ENCODE measurements around the gene ZNF24. TPM values are rescaled to one million over a fixed set of nuclear protein-coding genes. Genes with fewer than 3 reads are reported as not detected.

Gene ZNF24
- total RNA-seq, 4 donors from 2014 or later = 39.5 to 67.1 (median 43.4) TPM

- no peak overlapping the region for H3K27ac ChIP-seq
- H3K4me1 ChIP-seq = no peaks in the 10 kb centered on the region
- WGBS, 2 donors (ENCODE audit: low coverage in 1 of 2) = 64 to 85% methylated on average over 2 of the region's 2 CpGs
- TF ChIP-seq, protein P1, sequence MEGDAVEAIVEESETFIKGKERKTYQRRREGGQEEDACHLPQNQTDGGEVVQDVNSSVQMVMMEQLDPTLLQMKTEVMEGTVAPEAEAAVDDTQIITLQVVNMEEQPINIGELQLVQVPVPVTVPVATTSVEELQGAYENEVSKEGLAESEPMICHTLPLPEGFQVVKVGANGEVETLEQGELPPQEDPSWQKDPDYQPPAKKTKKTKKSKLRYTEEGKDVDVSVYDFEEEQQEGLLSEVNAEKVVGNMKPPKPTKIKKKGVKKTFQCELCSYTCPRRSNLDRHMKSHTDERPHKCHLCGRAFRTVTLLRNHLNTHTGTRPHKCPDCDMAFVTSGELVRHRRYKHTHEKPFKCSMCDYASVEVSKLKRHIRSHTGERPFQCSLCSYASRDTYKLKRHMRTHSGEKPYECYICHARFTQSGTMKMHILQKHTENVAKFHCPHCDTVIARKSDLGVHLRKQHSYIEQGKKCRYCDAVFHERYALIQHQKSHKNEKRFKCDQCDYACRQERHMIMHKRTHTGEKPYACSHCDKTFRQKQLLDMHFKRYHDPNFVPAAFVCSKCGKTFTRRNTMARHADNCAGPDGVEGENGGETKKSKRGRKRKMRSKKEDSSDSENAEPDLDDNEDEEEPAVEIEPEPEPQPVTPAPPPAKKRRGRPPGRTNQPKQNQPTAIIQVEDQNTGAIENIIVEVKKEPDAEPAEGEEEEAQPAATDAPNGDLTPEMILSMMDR (IDR thresholded peaks at IDR 0.05) = no peak
- TF ChIP-seq EP300 (IDR thresholded peaks at IDR 0.05) = no peak
- no peak for TF ChIP-seq POLR2A (IDR thresholded peaks at IDR 0.05)
- TF ChIP-seq POLR2AphosphoS5 (IDR thresholded peaks at IDR 0.05) = no peak
- H3K36me3 ChIP-seq = no peaks in the 10 kb centered on the region
- ATAC-seq = no peak
- no peaks in the 10 kb centered on the region for H3K27me3 ChIP-seq
- no peak overlapping the region for H3K4me3 ChIP-seq
- H3K9me3 ChIP-seq = no peaks in the 10 kb centered on the region
Observed at GRCh38 chr18:35361570-35362321, 17.5 kb upstream of the ZNF24 start.

- Histone ChIP-seq H3K4me1 (peaks cover 0 to 9% (median 0%) of the 10 kb centered on the region in 3 donors), H3K27ac (peak overlapping the region in 2 of 4 donors; percentile 42 to 59), H3K4me3 (peak overlapping the region; percentile 8 to 19), H3K9me3 (peaks cover 0 to 15% (median 0%) of the 10 kb centered on the region in 3 donors), H3K36me3 (no peaks in the 10 kb centered on the region), H3K27me3 (no peaks in the 10 kb centered on the region)
- ATAC-seq = peak; percentile 93
- whole genome bisulfite sequencing, 2 donors (ENCODE audit: low coverage in 1 of 2) = 0 to 32% methylated on average over 1 to 2 of the region's 4 CpGs
- TF ChIP-seq, protein P1 (IDR thresholded peaks at IDR 0.05) = peak; percentile 21 to 79 (median 69)
- no peak for TF ChIP-seq EP300 (IDR thresholded peaks at IDR 0.05)
Observed at GRCh38 chr18:35355140-35355618, 11.0 kb upstream of the ZNF24 start.

GRCh38 chr18:35352778-35353177, 8.6 kb upstream of the ZNF24 start:
- TF ChIP-seq, protein P1 (IDR thresholded peaks at IDR 0.05) = no peak
- TF ChIP-seq POLR2A (IDR thresholded peaks at IDR 0.05) (no peak), POLR2AphosphoS5 (IDR thresholded peaks at IDR 0.05) (no peak), EP300 (IDR thresholded peaks at IDR 0.05) (no peak)
- H3K27ac ChIP-seq = no peak overlapping the region
- peaks cover 0 to 9% (median 0%) of the 10 kb centered on the region in 3 donors for H3K4me1 ChIP-seq
- no peaks in the 10 kb centered on the region for H3K27me3 ChIP-seq
- H3K36me3 ChIP-seq = no peaks in the 10 kb centered on the region
- no peak overlapping the region for H3K4me3 ChIP-seq
- no peak for ATAC-seq
- H3K9me3 ChIP-seq = peaks cover 0 to 15% (median 0%) of the 10 kb centered on the region in 3 donors

DNA sequence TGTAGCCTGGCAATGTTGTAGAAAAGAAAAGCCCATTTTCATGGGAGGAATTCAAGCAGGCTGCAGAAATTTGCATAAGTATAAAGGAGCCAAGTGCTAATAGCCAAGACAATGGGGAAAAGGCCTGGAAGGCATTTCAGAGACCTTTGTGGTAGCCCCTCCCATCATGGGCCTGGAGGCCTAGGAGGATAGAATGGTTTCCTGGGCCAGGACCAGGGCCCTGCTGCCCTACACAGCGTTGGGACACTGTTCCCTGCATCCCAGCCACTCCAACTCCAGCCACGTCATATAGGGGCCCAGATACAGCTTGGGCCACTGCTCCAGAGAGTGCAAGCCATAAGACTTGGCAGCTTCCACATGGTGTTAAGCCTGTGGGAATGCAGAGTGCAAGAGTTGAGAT, 8.1 kb upstream of the ZNF24 start:
- Histone ChIP-seq H3K4me3 (no peak overlapping the region), H3K27ac (no peak overlapping the region), H3K9me3 (peaks cover 0 to 15% (median 0%) of the 10 kb centered on the region in 3 donors), H3K36me3 (no peaks in the 10 kb centered on the region), H3K4me1 (peaks cover 0 to 9% (median 0%) of the 10 kb centered on the region in 3 donors), H3K27me3 (no peaks in the 10 kb centered on the region)
- TF ChIP-seq POLR2AphosphoS5 (IDR thresholded peaks at IDR 0.05) (no peak), EP300 (IDR thresholded peaks at IDR 0.05) (no peak)
- 83% methylated on average over 2 of the region's 2 CpGs; no CpG with 5 or more reads in 1 of the 2 donors for WGBS, 2 donors (ENCODE audit: low coverage in 1 of 2)
- ATAC-seq = no peak

DNA sequence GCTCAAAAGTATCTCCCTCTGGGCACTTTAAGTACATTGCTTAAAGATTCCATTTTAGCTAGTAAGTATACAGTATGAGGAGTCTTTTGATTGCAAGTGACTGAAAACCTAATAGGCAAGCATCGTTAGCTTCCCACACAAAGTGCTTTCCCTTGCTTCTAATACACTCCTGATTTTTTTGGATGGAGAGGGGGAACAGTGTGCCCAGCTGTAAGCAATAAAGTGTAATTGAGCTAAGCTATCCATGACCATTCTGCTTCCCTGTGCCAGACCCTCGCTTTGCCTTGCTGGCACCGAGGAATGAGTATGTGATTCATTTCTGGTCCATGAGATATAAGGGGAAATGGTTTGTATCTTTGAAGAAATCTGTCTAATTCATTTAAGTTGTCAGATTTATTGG, 3.8 kb upstream of the ZNF24 start:
- TF ChIP-seq POLR2AphosphoS5 (IDR thresholded peaks at IDR 0.05) (no peak), EP300 (IDR thresholded peaks at IDR 0.05) (no peak), POLR2A (IDR thresholded peaks at IDR 0.05) (no peak)
- TF ChIP-seq, protein P1 (IDR thresholded peaks at IDR 0.05) = no peak
- H3K27ac ChIP-seq = no peak overlapping the region
- H3K4me3 ChIP-seq = no peak overlapping the region

More for the DNA sequence above, 3.8 kb upstream of the ZNF24 start:
- no peak for ATAC-seq
- peaks cover 0 to 15% (median 0%) of the 10 kb centered on the region in 3 donors for H3K9me3 ChIP-seq
- H3K27me3 ChIP-seq = no peaks in the 10 kb centered on the region
- H3K36me3 ChIP-seq = no peaks in the 10 kb centered on the region
- H3K4me1 ChIP-seq = peaks cover 0 to 19% (median 5%) of the 10 kb centered on the region in 3 donors
- WGBS, 2 donors (ENCODE audit: low coverage in 1 of 2) = 83 to 89% methylated on average over 3 of the region's 3 CpGs
